Activated CD4-positive, alpha-beta T cell treated with anti-CD3 and anti-CD28 coated beads, Interleukin-2, amount 10 ng/mL, durations not matched to agents 24 days and 14 days (primary cell): ENCODE results near the gene SPDYA. TPM values are rescaled to one million over a fixed set of nuclear protein-coding genes. Genes with fewer than 3 reads are reported as not detected.

Experiments
- DNase-seq: peaks from one replicate; pipeline ENCODE4 v3.0.0; 2022
- H3K27ac Mint-ChIP-seq: one replicate; pipeline ENCODE4 v1.8.0; 2022; ENCODE audit warnings: mild to moderate bottlenecking, mixed read lengths
- H3K27me3 Mint-ChIP-seq: one replicate; pipeline ENCODE4 v1.8.0; 2022; ENCODE audit warnings: mixed read lengths
- H3K36me3 Mint-ChIP-seq: one replicate; pipeline ENCODE4 v1.8.0; 2022; ENCODE audit warnings: low read depth, mild to moderate bottlenecking, mixed read lengths
- H3K4me1 Mint-ChIP-seq: one replicate; pipeline ENCODE4 v1.8.0; 2021; ENCODE audit warnings: mixed read lengths
- H3K4me3 Mint-ChIP-seq: one replicate; pipeline ENCODE4 v1.8.0; 2022; ENCODE audit warnings: mild to moderate bottlenecking, moderate library complexity, mixed read lengths
- H3K9me3 Mint-ChIP-seq: one replicate; pipeline ENCODE4 v1.8.0; 2021; ENCODE audit warnings: mixed read lengths
- intact Hi-C: fragments of 100-400 bp; cut with micrococcal nuclease; formaldehyde crosslinking; loops from one replicate; pipeline ENCODE4 v1.15.1; 2023
- total RNA-seq: library from RNA; stranded (reverse); gene quantifications from 2 replicates; pipeline ENCODE4 v1.2.3, GENCODE V29; 2022

Gene SPDYA
- total RNA-seq, 1 donor from 2014 or later = 1.9 TPM

DNA sequence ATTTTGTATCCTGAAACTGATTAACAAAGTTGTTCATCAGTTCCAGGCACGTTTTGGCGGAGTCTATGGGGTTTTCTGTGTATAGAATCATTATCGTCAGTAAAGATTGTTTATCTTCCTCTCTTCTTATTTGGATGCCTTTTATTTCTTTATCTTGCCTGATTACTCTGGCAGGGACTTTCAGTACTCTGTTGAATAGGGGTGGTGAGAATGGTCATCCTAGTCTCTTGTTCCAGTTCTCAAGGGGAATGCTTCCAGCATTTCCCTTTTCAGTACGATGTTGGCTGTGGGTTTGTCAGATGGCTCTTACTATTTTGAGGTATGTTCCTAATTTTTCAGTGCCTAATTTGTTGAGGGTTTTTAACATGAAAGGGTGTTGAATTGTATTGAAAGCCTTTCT is 14.0 kb upstream of the SPDYA start:
- peaks cover 29% of the 10 kb centered on the region for H3K4me1 Mint-ChIP-seq
- H3K9me3 Mint-ChIP-seq = no peaks in the 10 kb centered on the region
- intact Hi-C loops = no loop called here
- H3K4me3 Mint-ChIP-seq = no peak overlapping the region
- no peak for DNase-seq
- peaks cover 71% of the 10 kb centered on the region for H3K36me3 Mint-ChIP-seq
- no peaks in the 10 kb centered on the region for H3K27me3 Mint-ChIP-seq
- H3K27ac Mint-ChIP-seq = peak overlapping the region; percentile 1

- no peak for DNase-seq
- intact Hi-C loops = no loop called here
- Mint-ChIP-seq H3K9me3 (no peaks in the 10 kb centered on the region), H3K4me3 (no peak overlapping the region), H3K36me3 (peaks cover 60% of the 10 kb centered on the region), H3K4me1 (peaks cover 13% of the 10 kb centered on the region), H3K27me3 (no peaks in the 10 kb centered on the region), H3K27ac (no peak overlapping the region)
Measured at GRCh38 chr2:28801726-28802125, 8.9 kb upstream of the SPDYA start.

DNA sequence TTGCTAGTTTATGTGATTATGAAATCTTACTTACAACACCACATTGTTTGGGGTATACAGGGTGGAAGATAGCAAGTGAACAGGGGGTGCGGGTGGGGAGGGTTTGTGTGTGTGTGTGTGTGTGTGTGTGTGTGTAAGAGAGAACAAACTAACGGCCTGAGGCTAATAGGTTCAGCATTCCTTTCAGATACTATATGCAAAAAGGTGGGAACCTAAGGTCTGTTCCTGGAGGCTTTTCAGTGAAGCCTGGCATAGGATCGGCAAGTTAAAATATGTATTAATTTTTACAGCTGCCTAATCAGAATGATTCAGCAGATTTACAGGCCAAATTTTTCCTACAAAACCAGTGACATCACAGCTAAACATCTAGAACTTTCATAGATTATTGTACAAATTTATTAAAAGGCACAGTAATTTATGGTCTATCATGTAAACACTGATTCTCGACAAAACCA is 7.6 kb upstream of the SPDYA start:
- Mint-ChIP-seq H3K36me3 (peaks cover 53% of the 10 kb centered on the region), H3K27ac (no peak overlapping the region)

DNA sequence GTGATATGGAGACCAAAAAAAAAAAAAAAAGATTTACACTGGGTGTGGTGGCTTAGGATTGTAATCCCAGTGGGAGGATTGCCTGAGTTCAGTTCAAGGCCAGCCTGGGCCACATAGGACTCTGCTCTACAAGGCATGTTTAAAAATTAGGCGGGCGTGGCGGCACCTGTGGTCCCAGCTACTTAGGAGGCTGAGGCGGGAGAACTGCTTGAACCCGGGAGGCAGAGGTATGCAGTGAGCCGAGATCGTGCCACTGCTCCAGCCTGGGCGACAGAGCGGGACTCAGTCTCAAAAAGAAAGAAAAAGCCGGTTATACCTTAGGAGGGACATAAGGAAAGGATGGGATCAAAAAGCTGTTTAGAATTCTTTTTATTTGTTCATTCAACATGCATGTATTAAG is 707 bp upstream of the SPDYA start:
- Mint-ChIP-seq H3K9me3 (no peaks in the 10 kb centered on the region), H3K27ac (peak overlapping the region; percentile 34), H3K27me3 (peaks cover 4% of the 10 kb centered on the region), H3K4me1 (peaks cover 10% of the 10 kb centered on the region), H3K4me3 (peak overlapping the region; percentile 86), H3K36me3 (peaks cover 12% of the 10 kb centered on the region)
- intact Hi-C loops = loop anchor here (1.0 kb wide), 1 partner anchor 8 kb away; no protein-coding TSS in a partner anchor
- no peak for DNase-seq

More for the DNA sequence above, 7.6 kb upstream of the SPDYA start:
- intact Hi-C loops = no loop called here
- Mint-ChIP-seq H3K9me3 (no peaks in the 10 kb centered on the region), H3K27me3 (no peaks in the 10 kb centered on the region), H3K4me1 (peaks cover 4% of the 10 kb centered on the region), H3K4me3 (no peak overlapping the region)
- no peak for DNase-seq

GRCh38 chr2:28818053-28818452 is 7.4 kb downstream of the SPDYA start:
- no peaks in the 10 kb centered on the region for H3K9me3 Mint-ChIP-seq
- peaks cover 5% of the 10 kb centered on the region for H3K4me1 Mint-ChIP-seq
- peaks cover 2% of the 10 kb centered on the region for H3K27me3 Mint-ChIP-seq
- DNase-seq = no peak
- no peak overlapping the region for H3K27ac Mint-ChIP-seq
- no peak overlapping the region for H3K4me3 Mint-ChIP-seq
- intact Hi-C loops = loop anchor here (1.0 kb wide), 1 partner anchor 8 kb away; the partner anchor contains the start of gene SPDYA
- no peaks in the 10 kb centered on the region for H3K36me3 Mint-ChIP-seq

DNA sequence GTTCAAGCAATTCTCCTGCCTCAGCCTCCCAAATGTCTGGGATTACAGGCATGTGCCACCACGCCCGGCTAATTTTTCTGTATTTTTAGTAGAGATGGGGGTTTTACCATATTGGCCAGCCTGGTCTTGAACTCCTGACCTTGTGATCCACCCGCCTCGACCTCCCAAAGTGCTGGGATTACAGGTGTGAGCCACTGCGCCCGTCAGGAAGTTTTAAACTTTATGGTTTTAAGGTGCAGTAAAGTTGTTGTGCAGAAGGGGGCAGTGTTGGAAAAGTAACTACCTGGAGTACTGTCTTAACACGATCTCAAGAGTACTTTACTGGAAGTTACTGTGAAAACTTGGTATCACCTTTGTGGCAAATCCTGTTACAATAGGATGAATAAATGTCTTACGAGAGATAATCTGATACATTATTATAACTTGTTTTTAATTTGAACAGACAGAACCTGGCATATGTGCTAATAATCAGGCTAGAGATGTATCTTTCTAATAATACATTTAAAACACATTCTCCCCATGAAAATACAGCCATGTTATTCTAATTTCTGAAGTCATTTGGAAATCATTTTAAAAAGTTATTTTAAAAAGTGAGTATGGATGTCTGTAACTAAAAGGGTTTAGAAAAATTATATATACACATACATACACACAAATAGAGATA is 10.8 kb downstream of the SPDYA start:
- Mint-ChIP-seq H3K27me3 (peaks cover 5% of the 10 kb centered on the region), H3K9me3 (no peaks in the 10 kb centered on the region), H3K4me3 (no peak overlapping the region), H3K36me3 (no peaks in the 10 kb centered on the region), H3K4me1 (peaks cover 5% of the 10 kb centered on the region), H3K27ac (no peak overlapping the region)
- peak; percentile 92 for DNase-seq
- intact Hi-C loops = loop anchor here (2.0 to 10.0 kb wide), 6 partner anchors 76 to 1021 kb away; no protein-coding TSS in a partner anchor

GRCh38 chr2:28822036-28822435 is 11.4 kb downstream of the SPDYA start:
- intact Hi-C loops = loop anchor here (5.0 to 10.0 kb wide), 4 partner anchors 75 to 1020 kb away; no protein-coding TSS in a partner anchor
- no peak for DNase-seq
- Mint-ChIP-seq H3K4me3 (no peak overlapping the region), H3K27me3 (peaks cover 5% of the 10 kb centered on the region), H3K36me3 (no peaks in the 10 kb centered on the region), H3K27ac (no peak overlapping the region), H3K4me1 (peaks cover 5% of the 10 kb centered on the region), H3K9me3 (no peaks in the 10 kb centered on the region)

DNA sequence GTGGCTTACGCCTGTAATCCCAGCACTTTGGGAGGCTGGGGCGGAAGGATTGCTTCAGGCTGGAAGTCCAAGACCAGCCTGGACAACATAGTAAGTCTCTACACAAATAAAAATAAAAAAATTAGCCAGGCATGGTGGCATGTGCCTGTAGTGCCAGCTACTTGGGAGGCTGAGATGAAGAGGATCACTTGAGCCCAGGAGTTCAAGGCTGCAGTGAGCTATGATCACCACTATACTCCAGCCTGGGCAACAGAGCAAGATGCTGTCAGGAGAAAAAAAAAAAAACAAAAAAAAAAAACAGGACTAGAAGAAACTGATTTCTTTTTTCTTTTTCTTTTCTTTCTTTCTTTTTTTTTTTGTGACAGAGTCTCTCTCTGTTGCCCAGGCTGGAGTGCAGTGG is 13.6 kb downstream of the SPDYA start:
- Mint-ChIP-seq H3K4me1 (peaks cover 8% of the 10 kb centered on the region), H3K4me3 (no peak overlapping the region), H3K36me3 (no peaks in the 10 kb centered on the region), H3K9me3 (no peaks in the 10 kb centered on the region), H3K27ac (no peak overlapping the region), H3K27me3 (peaks cover 5% of the 10 kb centered on the region)
- intact Hi-C loops = loop anchor here (5.0 to 10.0 kb wide), 4 partner anchors 73 to 1018 kb away; no protein-coding TSS in a partner anchor
- no peak for DNase-seq

GRCh38 chr2:28824870-28825269 is 14.2 kb downstream of the SPDYA start:
- Mint-ChIP-seq H3K27me3 (peaks cover 5% of the 10 kb centered on the region), H3K9me3 (no peaks in the 10 kb centered on the region), H3K4me1 (peaks cover 8% of the 10 kb centered on the region), H3K36me3 (no peaks in the 10 kb centered on the region), H3K4me3 (no peak overlapping the region), H3K27ac (no peak overlapping the region)
- intact Hi-C loops = loop anchor here (5.0 to 10.0 kb wide), 4 partner anchors 72 to 1017 kb away; no protein-coding TSS in a partner anchor
- no peak for DNase-seq

GRCh38 chr2:28828382-28828781 is 17.7 kb downstream of the SPDYA start:
- no peaks in the 10 kb centered on the region for H3K36me3 Mint-ChIP-seq
- intact Hi-C loops = loop anchor here (10.0 kb wide), 1 partner anchor 186 kb away; no protein-coding TSS in a partner anchor
- peaks cover 3% of the 10 kb centered on the region for H3K27me3 Mint-ChIP-seq
- H3K4me1 Mint-ChIP-seq = peaks cover 6% of the 10 kb centered on the region
- DNase-seq = no peak
- no peaks in the 10 kb centered on the region for H3K9me3 Mint-ChIP-seq
- no peak overlapping the region for H3K4me3 Mint-ChIP-seq
- H3K27ac Mint-ChIP-seq = no peak overlapping the region

- Mint-ChIP-seq H3K9me3 (no peaks in the 10 kb centered on the region), H3K27me3 (peaks cover 5% of the 10 kb centered on the region), H3K36me3 (no peaks in the 10 kb centered on the region)
Measured at GRCh38 chr2:28833740-28834470, 23.3 kb downstream of the SPDYA start.

GRCh38 chr2:28835781-28836180 is 25.1 kb downstream of the SPDYA start:
- Mint-ChIP-seq H3K27me3 (peaks cover 5% of the 10 kb centered on the region), H3K36me3 (no peaks in the 10 kb centered on the region), H3K9me3 (no peaks in the 10 kb centered on the region), H3K4me1 (no peaks in the 10 kb centered on the region), H3K27ac (no peak overlapping the region), H3K4me3 (no peak overlapping the region)
- no peak for DNase-seq
- intact Hi-C loops = no loop called here

More at GRCh38 chr2:28833740-28834470, 23.3 kb downstream of the SPDYA start:
- intact Hi-C loops = no loop called here
- DNase-seq = no peak
- H3K4me1 Mint-ChIP-seq = no peaks in the 10 kb centered on the region
- no peak overlapping the region for H3K27ac Mint-ChIP-seq
- no peak overlapping the region for H3K4me3 Mint-ChIP-seq

DNA sequence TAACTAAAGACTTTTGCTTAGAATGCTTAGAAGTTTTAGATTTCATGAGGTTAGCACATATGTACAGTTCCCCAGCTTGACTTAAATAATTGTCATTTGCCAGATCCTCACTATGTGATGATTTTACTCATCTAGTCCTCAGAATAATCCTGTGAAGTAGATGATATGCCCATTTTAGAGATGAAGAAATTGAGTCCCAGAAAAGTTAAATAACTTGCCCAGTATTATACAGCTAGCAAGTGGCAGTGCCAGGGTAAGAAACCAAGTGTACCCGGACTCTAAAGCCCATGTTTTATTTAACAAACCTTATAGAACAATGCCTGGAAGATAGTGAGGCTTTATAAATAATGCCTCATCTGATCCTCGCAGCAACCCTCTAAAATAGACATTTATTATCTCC is 28.3 kb downstream of the SPDYA start:
- intact Hi-C loops = no loop called here
- Mint-ChIP-seq H3K27me3 (peaks cover 5% of the 10 kb centered on the region), H3K27ac (no peak overlapping the region), H3K9me3 (no peaks in the 10 kb centered on the region), H3K36me3 (no peaks in the 10 kb centered on the region), H3K4me1 (no peaks in the 10 kb centered on the region), H3K4me3 (no peak overlapping the region)
- no peak for DNase-seq

DNA sequence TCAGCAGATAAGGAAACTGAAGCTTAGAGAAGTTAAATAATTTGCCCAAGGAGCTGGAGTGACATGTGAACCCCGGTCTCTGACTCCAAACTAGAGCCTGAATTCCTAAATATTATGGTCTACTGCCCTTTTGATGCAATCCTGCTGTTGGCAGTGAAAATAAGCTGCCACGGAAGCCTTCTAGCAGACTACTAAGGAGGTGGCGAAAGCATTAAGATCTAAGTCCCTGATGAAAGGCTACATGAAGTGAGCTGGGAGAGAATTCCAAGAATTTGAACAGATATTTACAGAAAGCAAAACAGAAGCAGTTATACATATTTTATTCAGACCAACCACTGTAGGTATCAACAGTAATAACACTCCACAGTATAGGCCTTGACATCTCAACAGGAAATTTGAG is 31.4 kb downstream of the SPDYA start:
- no peak for DNase-seq
- Mint-ChIP-seq H3K27me3 (no peaks in the 10 kb centered on the region), H3K4me1 (no peaks in the 10 kb centered on the region), H3K27ac (no peak overlapping the region), H3K9me3 (no peaks in the 10 kb centered on the region), H3K36me3 (peaks cover 3% of the 10 kb centered on the region), H3K4me3 (no peak overlapping the region)
- intact Hi-C loops = no loop called here
